GM12892 (cell line): ENCODE data around the gene DYNC1I1.

Experiments
- POLR2A ChIP-seq: IDR thresholded peaks from 2 replicates; pipeline ENCODE4 v1.6.1; 2011; ENCODE audit warnings: low read depth, low read length, control low read depth
- POLR2AphosphoS5 ChIP-seq: IDR thresholded peaks from 2 replicates; pipeline ENCODE4 v1.6.1; 2011; ENCODE audit warnings: low read depth, low read length, control low read depth
- TAF1 ChIP-seq: IDR thresholded peaks from 2 replicates; pipeline ENCODE4 v1.6.1; 2011; ENCODE audit warnings: low read depth, mild to moderate bottlenecking, control low read depth, low read length, borderline replicate concordance

DNA sequence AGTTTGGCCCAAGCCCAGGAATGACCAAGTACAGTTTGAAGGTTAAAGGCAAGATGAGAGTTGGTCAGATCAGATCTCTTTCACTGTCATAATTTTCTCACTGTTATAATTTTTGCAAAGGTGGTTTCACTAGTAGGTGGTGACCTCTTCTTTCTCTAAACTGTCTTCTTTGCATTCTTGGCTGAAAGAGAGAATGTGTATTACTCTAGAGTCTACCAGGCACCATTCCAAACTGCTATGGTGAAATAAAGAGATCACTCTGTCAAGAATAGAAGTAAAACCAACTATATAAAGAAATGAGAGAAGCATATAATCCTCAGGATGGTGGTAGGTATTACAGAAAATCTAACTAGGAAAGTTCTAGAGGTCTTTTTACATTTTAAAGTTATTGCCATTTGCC lies 72.7 kb downstream of the DYNC1I1 start:
- no peak for TF ChIP-seq POLR2AphosphoS5
- no peak for TF ChIP-seq TAF1
- no peak for TF ChIP-seq POLR2A
